Effector memory CD8-positive, alpha-beta T cell (primary cell): ENCODE measurements around the gene SREBF1.

Experiments
- ATAC-seq: fragments of 150-1000 bp; cut with Tn5 transposase; replicated peaks from 2 replicates; pipeline ENCODE4 v1.10.0; 2021; ENCODE audit warnings: mild to moderate bottlenecking, moderate library complexity
- DNase-seq, 3 experiments: peaks; one replicate each; pipeline ENCODE4 v3.0.0; 2021
- H3K27ac Mint-ChIP-seq, 2 donors: one replicate each; pipeline ENCODE4 v1.8.0; 2022; ENCODE audit warnings: mild to moderate bottlenecking in 2 of 2, mixed read lengths in 2 of 2, moderate library complexity in 2 of 2
- H3K27me3 Mint-ChIP-seq, 2 donors: one replicate each; pipeline ENCODE4 v1.8.0; 2022; ENCODE audit warnings: mixed read lengths in 2 of 2
- H3K36me3 Mint-ChIP-seq: one replicate; pipeline ENCODE4 v1.8.0; 2022; ENCODE audit warnings: mild to moderate bottlenecking, moderate library complexity, mixed read lengths; ENCODE audit not compliant: insufficient read depth
- H3K4me1 Mint-ChIP-seq, 2 donors: one replicate each; pipeline ENCODE4 v1.8.0; 2022; ENCODE audit warnings: low read depth in 2 of 2, mixed read lengths in 2 of 2
- H3K4me3 Mint-ChIP-seq, 2 donors: one replicate each; pipeline ENCODE4 v1.8.0; 2022; ENCODE audit warnings: mild to moderate bottlenecking in 2 of 2, mixed read lengths in 2 of 2, moderate library complexity in 2 of 2
- H3K9me3 Mint-ChIP-seq, 2 donors: one replicate each; pipeline ENCODE4 v1.8.0; 2022; ENCODE audit warnings: mixed read lengths in 2 of 2

Gene SREBF1

DNA sequence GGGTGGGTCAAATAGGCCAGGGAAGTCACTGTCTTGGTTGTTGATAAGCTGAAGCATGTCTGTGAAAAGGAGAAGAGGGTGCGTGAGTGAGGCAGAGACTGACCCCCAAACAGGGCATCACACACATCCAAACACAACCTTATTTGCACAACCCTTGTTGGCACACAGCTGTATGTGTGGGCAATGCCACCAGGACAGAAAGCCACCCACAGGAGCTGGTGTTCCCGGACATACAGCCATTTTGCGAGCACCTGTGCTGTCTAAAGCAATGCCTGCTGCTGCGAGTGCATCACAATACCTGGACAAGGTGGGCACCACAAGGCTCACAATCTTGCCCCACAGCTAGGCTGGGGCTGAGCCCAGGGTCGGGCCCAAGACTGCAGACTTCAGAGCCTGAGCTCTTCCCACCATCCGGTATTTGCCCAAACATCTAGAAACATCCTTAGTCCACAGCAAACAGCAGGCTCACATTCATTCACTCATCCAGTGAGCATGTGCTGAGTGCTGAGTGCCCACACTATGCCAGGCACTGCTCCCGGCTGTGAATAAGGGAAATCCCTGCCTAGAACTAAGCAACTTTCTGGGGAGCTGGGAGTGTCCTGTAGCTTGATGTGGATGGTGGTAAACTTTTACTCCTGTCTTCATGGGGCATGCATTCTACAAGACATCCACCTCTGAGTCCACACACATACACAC is 16.2 kb downstream of the SREBF1 start:
- H3K4me1 Mint-ChIP-seq, result peaks cover 41% of the 10 kb centered on the region in 2 donors
- peak overlapping the region in 1 of 2 donors; percentile 79 for H3K27ac Mint-ChIP-seq
- H3K4me3 Mint-ChIP-seq, result no peak overlapping the region
- ATAC-seq (no peak), DNase-seq (no peak)
- no peaks in the 10 kb centered on the region for H3K27me3 Mint-ChIP-seq
- H3K9me3 Mint-ChIP-seq, result no peaks in the 10 kb centered on the region
- peaks cover 73% of the 10 kb centered on the region for H3K36me3 Mint-ChIP-seq

DNA sequence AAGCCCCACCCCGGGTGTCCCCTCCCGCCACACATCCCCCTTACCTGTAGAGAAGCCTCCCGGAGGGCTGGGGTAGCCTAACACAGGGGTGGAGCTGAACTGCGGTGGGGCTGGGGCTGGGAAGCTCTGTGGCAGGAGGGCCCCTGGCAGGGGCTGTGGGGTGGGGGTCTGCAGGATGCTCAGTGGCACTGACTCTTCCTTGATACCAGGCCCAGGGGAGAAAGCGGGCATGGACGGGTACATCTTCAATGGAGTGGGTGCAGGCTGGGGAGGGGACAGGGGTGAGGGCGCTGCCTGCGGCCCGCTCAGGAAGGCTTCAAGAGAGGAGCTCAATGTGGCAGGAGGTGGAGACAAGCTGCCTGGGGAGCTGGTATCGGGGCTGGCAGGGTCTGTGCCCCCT is 16.7 kb downstream of the SREBF1 start:
- no peak for DNase-seq
- Mint-ChIP-seq H3K27me3 (no peaks in the 10 kb centered on the region), H3K4me3 (peak overlapping the region; percentile 27 to 60), H3K4me1 (peaks cover 40 to 41% of the 10 kb centered on the region in 2 donors), H3K36me3 (peaks cover 78% of the 10 kb centered on the region), H3K9me3 (no peaks in the 10 kb centered on the region), H3K27ac (peak overlapping the region in 1 of 2 donors; percentile 79)
- no peak for ATAC-seq

DNA sequence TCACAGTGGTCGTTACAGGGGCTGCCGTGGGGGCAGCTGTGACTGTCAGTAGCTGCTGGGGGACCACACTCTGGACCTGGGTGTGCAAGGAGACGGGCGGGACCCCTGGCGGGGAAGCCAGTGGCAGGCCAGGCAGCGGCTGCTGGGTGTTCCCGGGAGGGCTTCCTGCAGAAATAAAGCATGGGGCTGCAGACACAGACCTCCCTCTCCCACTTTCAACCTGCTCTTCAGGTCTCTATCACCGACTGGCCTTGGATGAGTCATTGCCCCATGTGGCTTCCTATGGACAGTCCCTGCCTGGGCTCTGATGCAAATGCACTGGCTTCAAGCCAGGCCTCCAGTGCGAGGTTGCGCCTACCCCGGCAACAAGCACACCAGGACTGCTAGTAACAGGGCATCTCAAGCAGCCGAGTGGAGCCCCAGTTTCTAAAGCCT is 17.2 kb downstream of the SREBF1 start:
- H3K4me3 Mint-ChIP-seq, result peak overlapping the region; percentile 27 to 60
- ATAC-seq (peak; percentile 29), DNase-seq (peak in 2 of 3 experiments; percentile 39 to 46)
- peak overlapping the region in 1 of 2 donors; percentile 79 for H3K27ac Mint-ChIP-seq
- H3K36me3 Mint-ChIP-seq, result peaks cover 78% of the 10 kb centered on the region
- H3K9me3 Mint-ChIP-seq, result no peaks in the 10 kb centered on the region
- peaks cover 36% of the 10 kb centered on the region in 2 donors for H3K4me1 Mint-ChIP-seq
- no peaks in the 10 kb centered on the region for H3K27me3 Mint-ChIP-seq

DNA sequence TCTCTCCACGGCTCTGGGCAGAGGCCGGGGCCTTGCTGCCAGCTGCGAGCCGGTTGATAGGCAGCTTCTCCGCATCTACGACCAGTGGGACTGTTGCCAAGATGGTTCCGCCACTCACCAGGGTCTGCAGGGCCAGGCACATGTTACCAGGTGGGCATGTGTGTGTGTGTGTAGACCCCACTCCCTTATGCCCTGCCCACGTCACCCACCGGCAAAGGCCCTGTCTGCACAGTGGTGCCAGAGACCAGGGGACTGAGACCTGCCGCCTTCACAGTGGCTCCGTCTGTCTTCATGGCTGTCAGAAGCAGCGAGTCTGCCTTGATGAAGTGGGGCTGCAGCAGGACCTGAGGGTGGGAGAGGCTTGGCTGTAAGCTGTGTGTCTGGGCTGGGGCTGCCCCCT is 17.7 kb downstream of the SREBF1 start:
- Mint-ChIP-seq H3K27ac (peak overlapping the region in 1 of 2 donors; percentile 79), H3K4me1 (peaks cover 31% of the 10 kb centered on the region in 2 donors), H3K27me3 (no peaks in the 10 kb centered on the region), H3K36me3 (peaks cover 79% of the 10 kb centered on the region), H3K9me3 (no peaks in the 10 kb centered on the region), H3K4me3 (peak overlapping the region in 1 of 2 donors; percentile 60)
- ATAC-seq, result no peak
- DNase-seq, result no peak

DNA sequence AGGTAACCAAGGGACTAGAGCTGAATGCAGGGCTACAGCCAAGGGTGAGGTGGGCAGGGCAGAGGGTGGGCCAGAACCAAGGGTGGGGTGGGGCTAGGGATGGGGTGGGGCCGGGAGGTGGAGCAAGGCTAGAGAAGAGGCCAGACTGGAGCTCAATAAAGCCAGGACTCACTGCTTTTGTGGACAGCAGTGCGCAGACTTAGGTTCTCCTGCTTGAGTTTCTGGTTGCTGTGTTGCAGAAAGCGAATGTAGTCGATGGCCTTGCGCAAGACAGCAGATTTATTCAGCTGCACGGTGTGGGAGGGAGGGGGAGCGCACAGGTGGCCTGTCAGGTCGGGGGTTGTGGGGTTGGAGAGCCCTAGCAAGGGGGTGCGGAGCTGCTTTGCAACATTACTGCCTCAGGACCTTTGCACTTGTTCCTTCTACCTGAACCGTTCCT is 18.7 kb downstream of the SREBF1 start:
- peaks cover 24 to 30% of the 10 kb centered on the region in 2 donors for H3K4me1 Mint-ChIP-seq
- peak overlapping the region in 1 of 2 donors; percentile 14 for H3K4me3 Mint-ChIP-seq
- DNase-seq, result no peak
- H3K27ac Mint-ChIP-seq, result peak overlapping the region; percentile 49 to 79
- H3K36me3 Mint-ChIP-seq, result peaks cover 85% of the 10 kb centered on the region
- no peak for ATAC-seq
- no peaks in the 10 kb centered on the region for H3K27me3 Mint-ChIP-seq
- no peaks in the 10 kb centered on the region for H3K9me3 Mint-ChIP-seq

DNA sequence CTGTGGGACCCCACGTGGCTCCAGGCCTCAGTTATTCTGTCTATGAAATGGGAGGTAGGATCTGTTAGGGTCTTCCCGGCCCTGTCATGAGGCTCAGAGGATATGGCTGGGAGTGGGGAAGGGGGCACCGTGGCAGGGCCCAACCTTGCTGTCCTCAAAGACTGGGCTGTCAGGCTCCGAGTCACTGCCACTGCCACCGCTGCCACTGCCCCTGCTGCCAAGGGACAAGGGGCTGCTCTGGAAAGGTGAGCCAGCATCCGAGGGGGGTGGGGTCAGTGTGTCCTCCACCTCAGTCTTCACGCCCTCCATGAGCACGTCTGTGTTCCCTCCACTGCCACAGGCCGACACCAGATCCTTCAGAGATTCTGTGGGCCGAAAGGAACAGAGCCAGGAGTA is 19.2 kb downstream of the SREBF1 start:
- peaks cover 87% of the 10 kb centered on the region for H3K36me3 Mint-ChIP-seq
- H3K27ac Mint-ChIP-seq, result peak overlapping the region; percentile 49 to 78

DNA sequence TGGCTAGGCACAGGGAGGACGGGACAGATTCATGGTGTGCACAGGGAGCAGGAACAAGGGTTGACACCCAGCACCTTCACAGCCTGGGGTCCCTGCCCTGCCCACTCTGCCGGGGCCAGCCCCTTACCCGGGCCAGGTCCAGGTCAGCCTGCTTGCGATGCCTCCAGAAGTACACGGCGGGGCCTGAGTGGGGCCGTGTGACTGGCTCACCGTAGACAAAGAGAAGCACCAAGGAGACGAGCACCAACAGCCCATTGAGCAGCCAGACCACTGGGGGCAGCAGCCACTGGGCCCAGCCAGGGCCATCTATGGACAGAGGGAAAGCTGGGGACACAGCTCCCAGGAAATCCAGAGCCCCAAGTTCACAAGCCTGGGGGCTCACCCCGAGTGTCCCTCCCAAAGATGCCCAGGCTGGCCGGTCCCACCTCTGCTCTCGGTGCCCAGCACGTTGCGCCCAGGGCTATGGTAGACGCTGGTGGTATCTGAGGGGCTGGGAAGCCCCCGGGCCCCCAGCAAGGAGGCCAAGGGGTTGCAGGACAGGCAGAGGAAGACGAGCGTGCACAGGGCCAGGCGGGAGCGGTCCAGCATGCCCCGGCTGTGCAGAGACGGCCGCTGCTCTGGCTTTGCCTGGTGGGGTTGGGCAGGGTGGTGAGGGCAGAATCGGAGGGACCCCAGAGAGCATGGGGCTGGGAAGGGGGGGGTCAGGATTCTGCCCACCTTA is 19.8 kb downstream of the SREBF1 start:
- peak overlapping the region in 1 of 2 donors; percentile 78 for H3K27ac Mint-ChIP-seq
- H3K4me1 Mint-ChIP-seq, result peaks cover 15 to 22% of the 10 kb centered on the region in 2 donors
- H3K27me3 Mint-ChIP-seq, result no peaks in the 10 kb centered on the region
- H3K4me3 Mint-ChIP-seq, result no peak overlapping the region
- DNase-seq (no peak), ATAC-seq (no peak)
- peaks cover 87% of the 10 kb centered on the region for H3K36me3 Mint-ChIP-seq
- H3K9me3 Mint-ChIP-seq, result no peaks in the 10 kb centered on the region

More for the DNA sequence above, 19.2 kb downstream of the SREBF1 start:
- ATAC-seq (no peak), DNase-seq (no peak)
- H3K27me3 Mint-ChIP-seq, result no peaks in the 10 kb centered on the region
- peaks cover 19 to 25% of the 10 kb centered on the region in 2 donors for H3K4me1 Mint-ChIP-seq
- H3K9me3 Mint-ChIP-seq, result no peaks in the 10 kb centered on the region
- peak overlapping the region in 1 of 2 donors; percentile 14 for H3K4me3 Mint-ChIP-seq

DNA sequence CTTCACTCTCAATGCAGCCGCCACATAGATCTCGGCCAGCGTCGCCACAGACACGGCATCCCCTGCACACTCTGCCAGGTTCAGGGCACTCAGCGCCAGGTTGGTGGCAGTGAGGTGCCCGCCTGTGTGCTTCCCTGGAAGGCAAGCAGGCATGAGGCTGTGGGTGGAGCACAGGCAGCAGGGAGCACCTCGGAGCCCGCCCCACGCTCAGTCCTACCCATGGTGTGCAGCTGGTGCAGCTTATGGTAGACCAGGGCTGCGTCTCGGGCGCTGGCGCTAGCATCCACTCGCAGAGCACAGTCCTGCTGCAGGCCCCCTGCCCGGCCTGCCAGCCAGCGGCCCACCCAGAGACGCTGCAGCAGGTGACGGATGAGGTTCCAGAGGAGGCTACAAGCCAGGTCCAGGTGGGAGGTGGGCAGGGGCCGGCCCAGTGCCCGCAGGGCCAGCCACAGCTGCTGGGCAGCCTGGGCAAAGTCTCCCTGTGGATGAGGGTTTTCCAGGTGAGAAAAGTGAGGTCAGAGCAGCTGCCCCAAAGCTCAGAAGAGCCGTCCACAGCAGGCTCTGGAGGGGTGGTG is 20.5 kb downstream of the SREBF1 start:
- Mint-ChIP-seq H3K27me3 (no peaks in the 10 kb centered on the region), H3K27ac (peak overlapping the region; percentile 60 to 78), H3K4me1 (peaks cover 14 to 21% of the 10 kb centered on the region in 2 donors), H3K36me3 (peaks cover 91% of the 10 kb centered on the region), H3K9me3 (no peaks in the 10 kb centered on the region), H3K4me3 (peak overlapping the region in 1 of 2 donors; percentile 45)
- ATAC-seq (no peak), DNase-seq (no peak)

DNA sequence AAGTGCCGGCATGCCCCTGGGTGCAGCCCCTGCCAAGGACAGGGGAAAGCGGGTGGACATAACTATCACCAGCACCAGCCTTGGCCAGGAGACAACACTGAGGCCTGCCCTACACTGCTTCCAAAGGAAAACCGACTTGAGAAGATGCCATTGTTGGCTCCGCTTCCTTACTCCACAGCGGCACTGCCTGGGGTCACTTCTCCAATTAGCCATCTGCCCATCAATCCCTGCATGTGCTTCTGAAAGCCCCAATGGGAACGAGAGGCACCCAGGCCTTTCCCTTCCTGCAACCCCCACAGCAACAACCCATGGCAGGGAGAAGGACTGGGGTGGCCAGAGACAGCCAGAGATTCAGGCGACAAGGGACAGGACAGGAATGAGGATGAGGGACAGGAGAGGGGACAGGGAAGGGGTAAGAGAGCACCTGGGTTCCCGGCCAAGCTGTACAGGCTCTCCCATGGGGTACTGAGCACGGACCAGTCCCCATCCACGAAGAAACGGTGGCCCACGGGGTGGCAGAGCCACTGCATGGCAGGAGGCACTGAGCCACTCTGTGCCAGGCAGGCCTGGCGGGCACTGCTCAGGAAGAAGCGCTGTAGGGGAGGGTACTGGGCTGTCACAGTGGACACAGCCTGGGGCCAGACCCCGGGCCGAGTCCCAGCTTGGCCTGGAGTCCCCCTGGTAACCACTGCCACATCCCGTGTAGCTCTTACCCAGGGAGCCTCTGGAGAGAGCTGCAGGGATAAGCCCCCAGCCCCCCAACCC is 21.2 kb downstream of the SREBF1 start:
- peaks cover 93% of the 10 kb centered on the region for H3K36me3 Mint-ChIP-seq
- H3K27ac Mint-ChIP-seq, result peak overlapping the region; percentile 60 to 78
- peak overlapping the region in 1 of 2 donors; percentile 42 for H3K4me3 Mint-ChIP-seq

DNA sequence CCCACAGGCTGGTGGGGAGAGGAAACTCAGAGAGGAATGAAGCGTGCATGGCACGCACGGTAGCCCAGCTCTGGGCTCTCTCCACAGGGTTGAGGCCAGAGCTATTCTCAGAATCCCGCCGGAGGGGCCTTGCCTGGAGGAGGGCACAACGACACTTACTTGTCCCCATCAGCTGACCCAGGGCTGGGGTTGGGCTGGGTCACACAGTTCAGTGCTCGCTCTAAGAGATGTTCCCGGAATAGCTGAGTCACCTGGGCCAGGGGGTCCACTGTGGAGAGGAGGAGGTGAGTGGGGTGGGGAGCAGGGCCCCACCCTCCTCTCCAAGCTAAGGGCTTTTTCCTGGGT is 21.8 kb downstream of the SREBF1 start:
- DNase-seq (no peak), ATAC-seq (no peak)
- Mint-ChIP-seq H3K36me3 (peaks cover 95% of the 10 kb centered on the region), H3K9me3 (no peaks in the 10 kb centered on the region), H3K27me3 (no peaks in the 10 kb centered on the region), H3K27ac (peak overlapping the region in 1 of 2 donors; percentile 78), H3K4me3 (no peak overlapping the region), H3K4me1 (peaks cover 10 to 15% of the 10 kb centered on the region in 2 donors)

More for the DNA sequence above, 21.2 kb downstream of the SREBF1 start:
- no peak for ATAC-seq
- Mint-ChIP-seq H3K4me1 (peaks cover 10 to 18% of the 10 kb centered on the region in 2 donors), H3K27me3 (no peaks in the 10 kb centered on the region), H3K9me3 (no peaks in the 10 kb centered on the region)
- DNase-seq, result no peak

DNA sequence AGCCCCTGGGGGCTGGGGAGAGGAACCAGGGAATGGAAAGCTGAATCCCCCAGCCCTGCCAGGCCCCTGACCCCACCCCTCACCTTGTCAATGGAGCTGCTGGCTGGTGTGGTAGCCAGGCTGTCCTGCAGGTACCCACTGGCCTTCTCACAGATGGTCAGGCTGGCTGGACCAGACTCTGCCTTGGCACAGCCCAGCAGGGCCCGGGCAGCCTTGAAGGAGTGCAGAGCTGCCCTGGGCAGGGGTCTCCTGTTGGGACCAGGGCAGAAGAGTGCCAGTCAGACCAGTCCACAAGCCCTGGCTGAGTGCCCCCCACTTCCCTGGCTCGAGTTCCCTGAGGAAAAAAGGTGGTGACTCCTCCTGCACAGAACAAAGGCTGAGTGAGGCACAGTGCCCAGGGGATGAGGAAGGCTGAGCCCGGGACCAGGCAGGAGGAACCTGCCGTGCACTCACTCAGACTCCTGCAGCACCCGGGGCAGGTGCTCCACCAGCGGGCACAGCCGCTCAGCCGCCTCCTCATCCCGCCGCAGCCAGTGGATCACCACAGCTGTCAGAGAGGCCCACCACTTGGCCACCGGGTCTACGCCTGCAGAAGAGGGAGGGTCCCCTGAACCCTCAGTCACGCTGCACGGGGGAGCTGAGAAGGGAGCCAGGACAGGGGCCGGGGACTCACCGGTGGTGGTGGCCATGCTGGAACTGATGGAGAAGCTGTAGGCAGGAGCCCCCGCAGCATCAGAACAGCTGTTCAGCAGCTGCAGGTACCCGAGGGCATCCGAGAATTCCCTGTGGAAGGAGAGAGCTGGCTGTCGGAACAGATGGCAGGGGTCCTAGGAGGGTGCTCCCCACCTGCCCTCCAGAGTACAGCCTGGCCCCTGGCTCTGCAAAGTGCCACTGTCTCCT is 22.4 kb downstream of the SREBF1 start:
- Mint-ChIP-seq H3K4me1 (peaks cover 6 to 12% of the 10 kb centered on the region in 2 donors), H3K27me3 (no peaks in the 10 kb centered on the region), H3K4me3 (no peak overlapping the region), H3K9me3 (no peaks in the 10 kb centered on the region), H3K36me3 (peaks cover 93% of the 10 kb centered on the region), H3K27ac (peak overlapping the region in 1 of 2 donors; percentile 67)
- DNase-seq, result no peak
- ATAC-seq, result no peak

DNA sequence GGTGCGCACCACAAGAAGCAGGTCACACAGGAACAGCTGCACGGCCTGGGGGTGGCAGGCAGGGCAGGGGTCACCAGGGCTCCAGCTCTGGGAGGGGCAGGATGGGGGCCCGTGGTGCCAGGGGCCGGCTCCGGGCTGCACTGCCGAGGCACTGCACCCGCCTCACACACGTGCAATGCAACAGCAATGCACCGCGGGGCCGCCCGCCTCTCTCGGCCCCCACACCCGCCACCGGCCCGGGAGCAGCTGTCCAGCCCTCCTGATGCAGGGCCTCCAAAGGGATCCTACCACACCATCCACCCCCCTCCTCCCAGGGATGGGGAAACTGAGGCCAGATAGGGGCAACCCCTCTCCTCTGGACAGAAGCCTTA is 23.1 kb downstream of the SREBF1 start:
- Mint-ChIP-seq H3K27ac (peak overlapping the region in 1 of 2 donors; percentile 67), H3K4me1 (peaks cover 4 to 6% of the 10 kb centered on the region in 2 donors), H3K36me3 (peaks cover 91% of the 10 kb centered on the region), H3K27me3 (no peaks in the 10 kb centered on the region), H3K4me3 (no peak overlapping the region), H3K9me3 (no peaks in the 10 kb centered on the region)
- DNase-seq (no peak), ATAC-seq (no peak)
